ENCODE measurements around the gene MRGPRX3.

DNA sequence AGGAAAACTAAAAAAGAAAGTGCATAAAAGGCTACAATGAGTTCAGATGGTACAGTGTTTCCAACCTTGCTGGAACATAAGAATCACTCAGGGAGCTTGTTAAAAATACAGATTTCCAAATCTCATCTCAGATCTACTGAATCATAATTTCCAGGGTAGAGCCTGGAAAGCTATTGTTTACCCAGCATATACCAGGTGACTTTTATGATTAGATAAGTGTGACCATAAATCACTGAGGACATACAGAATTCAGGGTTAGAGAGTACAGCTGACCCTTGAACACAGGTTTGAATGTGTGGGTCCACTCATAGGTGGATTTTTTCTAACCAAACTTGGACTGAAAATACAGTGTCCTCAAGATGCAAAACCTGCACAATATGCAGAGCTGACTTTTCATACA, 38.4 kb upstream of the MRGPRX3 start:
- TF ChIP-seq, protein P1, sequence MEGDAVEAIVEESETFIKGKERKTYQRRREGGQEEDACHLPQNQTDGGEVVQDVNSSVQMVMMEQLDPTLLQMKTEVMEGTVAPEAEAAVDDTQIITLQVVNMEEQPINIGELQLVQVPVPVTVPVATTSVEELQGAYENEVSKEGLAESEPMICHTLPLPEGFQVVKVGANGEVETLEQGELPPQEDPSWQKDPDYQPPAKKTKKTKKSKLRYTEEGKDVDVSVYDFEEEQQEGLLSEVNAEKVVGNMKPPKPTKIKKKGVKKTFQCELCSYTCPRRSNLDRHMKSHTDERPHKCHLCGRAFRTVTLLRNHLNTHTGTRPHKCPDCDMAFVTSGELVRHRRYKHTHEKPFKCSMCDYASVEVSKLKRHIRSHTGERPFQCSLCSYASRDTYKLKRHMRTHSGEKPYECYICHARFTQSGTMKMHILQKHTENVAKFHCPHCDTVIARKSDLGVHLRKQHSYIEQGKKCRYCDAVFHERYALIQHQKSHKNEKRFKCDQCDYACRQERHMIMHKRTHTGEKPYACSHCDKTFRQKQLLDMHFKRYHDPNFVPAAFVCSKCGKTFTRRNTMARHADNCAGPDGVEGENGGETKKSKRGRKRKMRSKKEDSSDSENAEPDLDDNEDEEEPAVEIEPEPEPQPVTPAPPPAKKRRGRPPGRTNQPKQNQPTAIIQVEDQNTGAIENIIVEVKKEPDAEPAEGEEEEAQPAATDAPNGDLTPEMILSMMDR (IDR thresholded peaks at IDR 0.05; ENCODE audit: low read length): no peak
- no peak for TF ChIP-seq EZH2 (IDR thresholded peaks at IDR 0.05; ENCODE audit: borderline replicate concordance, low read length)
